Endothelial cell (in vitro differentiated cells): ENCODE measurements around the gene HCN4. TPM values are rescaled to one million over a fixed set of nuclear protein-coding genes. Genes with fewer than 3 reads are reported as not detected.

Experiments
- DNase-seq: peaks from one replicate; pipeline ENCODE4 v3.0.0; 2021; ENCODE audit warnings: low spot score
- H3K27ac Mint-ChIP-seq: one replicate; pipeline ENCODE4 v1.8.0; 2021; ENCODE audit warnings: mixed read lengths, inconsistent platforms; ENCODE audit not compliant: unreplicated experiment
- H3K27me3 Mint-ChIP-seq: one replicate; pipeline ENCODE4 v1.8.0; 2021; ENCODE audit warnings: mild to moderate bottlenecking, moderate library complexity, mixed read lengths, inconsistent platforms; ENCODE audit not compliant: unreplicated experiment
- H3K36me3 Mint-ChIP-seq: one replicate; pipeline ENCODE4 v1.8.0; 2021; ENCODE audit warnings: mild to moderate bottlenecking, low read depth, mixed read lengths, inconsistent platforms; ENCODE audit not compliant: unreplicated experiment
- H3K4me1 Mint-ChIP-seq: one replicate; pipeline ENCODE4 v1.8.0; 2021; ENCODE audit warnings: mild to moderate bottlenecking, mixed read lengths, inconsistent platforms; ENCODE audit not compliant: unreplicated experiment
- H3K4me3 Mint-ChIP-seq: one replicate; pipeline ENCODE4 v1.8.0; 2021; ENCODE audit warnings: mild to moderate bottlenecking, mixed read lengths, inconsistent platforms; ENCODE audit not compliant: unreplicated experiment
- H3K9me3 Mint-ChIP-seq: one replicate; pipeline ENCODE4 v1.8.0; 2021; ENCODE audit warnings: mixed read lengths, inconsistent platforms; ENCODE audit not compliant: unreplicated experiment
- CTCF ChIP-seq: fragments of 200-600 bp; sonication (generic); IDR thresholded peaks from one replicate; pipeline ENCODE4 v1.5.0; 2021; ENCODE audit warnings: antibody characterized with exemption; ENCODE audit not compliant: unreplicated experiment
- total RNA-seq: library from RNA; stranded (reverse); fragmentation: NEBNext Ultra II Directional; extraction: Animal tissue kit (Norgen Biotek cat#: 25700); gene quantifications from one replicate; pipeline ENCODE4 v1.2.1, GENCODE V29; 2021; ENCODE audit not compliant: unreplicated experiment

Gene HCN4
- total RNA-seq, 1 donor from 2014 or later = 0.54 TPM

DNA sequence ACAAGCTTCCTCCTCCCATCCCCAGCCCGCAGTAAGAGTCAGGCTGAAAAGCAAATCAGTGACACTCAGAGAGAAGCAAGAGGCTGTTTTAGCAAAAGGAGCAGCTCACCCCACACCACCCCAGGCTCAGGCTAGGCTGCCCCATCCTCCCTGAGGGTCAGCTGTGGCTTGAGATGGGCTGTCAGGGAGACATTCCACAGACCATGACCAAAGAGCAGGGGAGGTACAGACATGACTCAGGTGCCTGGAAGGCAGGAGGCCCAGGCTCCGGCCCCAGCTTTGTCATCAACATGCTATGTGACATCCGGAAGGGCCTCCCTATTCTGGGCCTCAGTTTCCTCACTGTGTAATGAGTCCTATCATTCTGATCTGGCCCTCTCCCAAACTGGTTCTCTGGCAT, 24.7 kb downstream of the HCN4 start:
- DNase-seq = no peak
- Mint-ChIP-seq H3K27me3 (peaks cover 3% of the 10 kb centered on the region), H3K4me1 (peaks cover 5% of the 10 kb centered on the region), H3K36me3 (no peaks in the 10 kb centered on the region), H3K4me3 (no peak overlapping the region), H3K27ac (no peak overlapping the region), H3K9me3 (no peaks in the 10 kb centered on the region)
- no peak for TF ChIP-seq CTCF

GRCh38 chr15:73341886-73342600, 26.7 kb downstream of the HCN4 start:
- Mint-ChIP-seq H3K36me3 (no peaks in the 10 kb centered on the region), H3K4me1 (peaks cover 10% of the 10 kb centered on the region), H3K4me3 (no peak overlapping the region), H3K27ac (no peak overlapping the region), H3K9me3 (no peaks in the 10 kb centered on the region), H3K27me3 (peaks cover 2% of the 10 kb centered on the region)
- TF ChIP-seq CTCF = no peak
- no peak for DNase-seq

GRCh38 chr15:73340502-73341192, 28.1 kb downstream of the HCN4 start:
- no peak for TF ChIP-seq CTCF
- Mint-ChIP-seq H3K9me3 (no peaks in the 10 kb centered on the region), H3K27ac (peak overlapping the region; percentile 49), H3K4me3 (no peak overlapping the region), H3K36me3 (no peaks in the 10 kb centered on the region), H3K4me1 (peaks cover 17% of the 10 kb centered on the region), H3K27me3 (peaks cover 7% of the 10 kb centered on the region)
- no peak for DNase-seq

GRCh38 chr15:73338606-73339374, 30.0 kb downstream of the HCN4 start:
- H3K4me1 Mint-ChIP-seq = peaks cover 17% of the 10 kb centered on the region
- H3K4me3 Mint-ChIP-seq = no peak overlapping the region
- peaks cover 10% of the 10 kb centered on the region for H3K27me3 Mint-ChIP-seq
- DNase-seq = no peak
- no peaks in the 10 kb centered on the region for H3K36me3 Mint-ChIP-seq
- no peaks in the 10 kb centered on the region for H3K9me3 Mint-ChIP-seq
- TF ChIP-seq CTCF = no peak
- H3K27ac Mint-ChIP-seq = no peak overlapping the region
